NCI-H510A (cell line): ENCODE data around the gene UPF2.

Experiments
- DNase-seq: peaks from one replicate; lab custom pipeline; 2025; lab: John Stamatoyannopoulos, UW

The UPF2 gene

DNA sequence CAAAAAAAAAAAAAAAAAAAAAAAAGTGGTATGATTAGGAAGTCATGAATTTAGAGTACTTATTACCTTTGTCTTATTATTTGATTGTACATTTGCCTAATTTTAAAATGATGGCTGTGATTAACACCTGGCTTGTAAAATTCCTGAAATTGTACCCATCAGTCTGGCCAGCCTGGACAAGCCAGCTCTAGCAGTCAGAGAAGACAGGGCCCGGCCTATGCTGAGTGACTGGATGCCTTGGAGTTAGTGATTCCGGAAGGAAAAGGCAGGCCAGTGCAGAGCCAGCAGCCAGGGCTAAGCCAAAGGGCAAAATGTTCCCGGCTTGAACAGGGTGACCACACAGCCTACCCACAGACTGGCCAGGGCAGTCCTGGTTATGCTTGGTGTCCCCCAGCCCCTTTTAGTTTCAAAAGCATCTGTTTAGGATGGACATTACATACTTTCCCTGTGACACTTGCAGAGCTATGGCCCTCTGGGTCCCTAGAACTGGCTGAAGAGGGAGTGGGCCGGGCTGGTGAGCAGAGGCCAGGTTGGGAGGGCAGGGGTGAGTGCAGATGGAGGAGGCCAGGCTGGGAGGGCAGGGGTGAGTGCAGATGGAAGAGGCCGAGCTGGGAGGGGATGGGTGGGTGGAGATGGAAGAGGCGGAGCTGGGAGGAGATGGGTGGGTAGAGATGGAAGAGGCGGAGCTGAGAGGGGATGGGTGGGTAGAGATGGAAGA lies 157.7 kb downstream of the UPF2 start:
- DNase-seq: no peak

DNA sequence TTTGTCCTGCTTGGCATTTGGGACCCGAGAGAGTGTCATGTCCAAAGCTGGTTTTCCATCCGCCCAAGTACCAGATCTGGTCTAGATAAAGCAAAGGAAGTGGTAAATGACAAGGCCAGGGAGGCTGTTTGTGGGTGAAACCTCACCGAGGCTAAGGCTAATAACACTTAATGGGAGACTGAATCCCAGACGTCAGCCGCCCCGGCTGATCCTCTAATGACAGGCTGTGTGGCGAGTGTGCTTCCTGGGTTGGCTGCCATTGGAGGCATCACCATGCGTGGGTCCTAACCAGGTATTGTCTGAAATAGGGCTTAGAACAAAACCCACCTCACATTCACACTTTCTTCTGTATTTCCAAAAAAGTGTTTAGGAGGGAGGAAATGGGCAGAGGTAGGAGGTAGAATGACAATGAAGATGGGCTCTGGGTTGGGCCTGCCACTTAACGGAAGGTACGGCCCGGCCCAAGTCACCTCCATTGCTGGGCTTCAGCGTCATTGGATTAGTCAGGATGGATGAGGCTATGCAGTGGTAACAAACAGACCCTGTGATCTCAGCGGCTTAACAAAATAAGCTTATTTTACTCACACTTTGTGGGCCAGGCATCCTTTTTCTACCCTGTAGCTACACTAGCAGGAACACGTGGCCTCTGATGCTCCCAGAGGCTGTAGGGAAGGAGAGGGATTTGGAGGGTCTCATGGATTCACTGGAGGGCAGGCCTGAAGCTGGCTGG lies 159.8 kb downstream of the UPF2 start:
- DNase-seq: no peak

DNA sequence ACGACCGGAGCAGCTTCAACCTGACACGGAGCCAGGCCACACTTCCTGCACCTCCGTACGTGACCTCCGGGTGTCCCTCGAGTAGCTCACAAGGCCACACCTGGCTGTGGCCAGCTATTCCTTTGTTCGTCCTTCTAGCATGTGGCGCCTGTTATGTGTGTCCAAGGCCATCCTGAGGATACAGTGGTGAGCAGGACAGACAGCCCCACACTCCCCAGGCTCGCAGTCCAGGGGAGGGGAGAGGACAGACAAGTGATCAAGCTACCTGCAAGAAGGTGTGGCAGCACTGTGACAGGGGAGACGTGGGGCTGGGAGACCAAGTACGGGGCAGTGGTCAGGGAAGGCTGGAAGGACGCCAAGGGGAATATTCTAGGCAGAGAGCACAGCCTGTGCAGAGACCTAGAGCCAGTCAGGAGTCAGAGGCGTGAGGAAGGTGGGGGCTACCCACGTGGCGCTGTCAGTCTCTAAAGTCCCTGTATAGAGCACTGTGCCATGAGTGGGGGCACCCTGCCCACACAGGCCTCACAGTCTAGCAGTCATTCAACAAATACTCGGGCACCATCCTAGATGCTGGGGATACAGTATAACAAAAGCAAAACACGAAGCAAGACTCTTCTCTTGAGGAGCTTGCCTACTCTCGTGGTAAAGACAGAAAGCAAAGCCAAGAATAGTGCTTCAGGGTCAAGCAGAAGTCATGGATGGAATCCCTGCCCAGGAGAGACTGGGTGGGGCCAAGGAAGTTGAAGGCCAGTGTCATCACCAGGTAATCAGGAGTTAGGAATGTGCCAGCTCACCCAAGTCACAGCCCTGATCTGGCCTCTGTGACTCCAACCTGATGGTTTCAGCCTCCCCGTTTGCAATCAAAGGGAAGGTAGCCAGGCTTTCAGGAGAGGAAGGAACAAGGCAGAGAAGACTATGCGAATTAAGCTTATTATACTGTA lies 160.9 kb downstream of the UPF2 start:
- no peak for DNase-seq

DNA sequence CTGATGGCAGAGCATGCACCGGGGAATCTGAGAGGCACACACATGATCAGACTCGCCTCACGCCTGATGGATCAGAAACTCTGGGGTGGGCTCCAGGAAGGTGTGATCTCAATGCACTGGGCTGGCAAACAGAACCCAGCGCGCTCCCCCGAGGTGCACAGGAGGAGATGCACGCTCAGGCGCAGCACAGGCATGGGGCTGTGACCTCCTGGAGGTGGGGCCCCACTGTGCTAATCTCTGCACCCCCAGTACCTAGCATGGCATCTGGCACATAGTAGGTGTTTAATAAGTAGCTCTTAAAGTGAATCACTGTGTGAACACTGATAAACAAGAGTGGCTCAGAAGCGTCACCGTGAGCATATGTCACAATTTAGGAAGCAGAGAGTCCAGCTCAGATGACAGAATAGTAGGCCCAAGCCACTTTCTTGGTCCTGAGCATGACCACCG lies 161.6 kb downstream of the UPF2 start:
- DNase-seq: no peak

DNA sequence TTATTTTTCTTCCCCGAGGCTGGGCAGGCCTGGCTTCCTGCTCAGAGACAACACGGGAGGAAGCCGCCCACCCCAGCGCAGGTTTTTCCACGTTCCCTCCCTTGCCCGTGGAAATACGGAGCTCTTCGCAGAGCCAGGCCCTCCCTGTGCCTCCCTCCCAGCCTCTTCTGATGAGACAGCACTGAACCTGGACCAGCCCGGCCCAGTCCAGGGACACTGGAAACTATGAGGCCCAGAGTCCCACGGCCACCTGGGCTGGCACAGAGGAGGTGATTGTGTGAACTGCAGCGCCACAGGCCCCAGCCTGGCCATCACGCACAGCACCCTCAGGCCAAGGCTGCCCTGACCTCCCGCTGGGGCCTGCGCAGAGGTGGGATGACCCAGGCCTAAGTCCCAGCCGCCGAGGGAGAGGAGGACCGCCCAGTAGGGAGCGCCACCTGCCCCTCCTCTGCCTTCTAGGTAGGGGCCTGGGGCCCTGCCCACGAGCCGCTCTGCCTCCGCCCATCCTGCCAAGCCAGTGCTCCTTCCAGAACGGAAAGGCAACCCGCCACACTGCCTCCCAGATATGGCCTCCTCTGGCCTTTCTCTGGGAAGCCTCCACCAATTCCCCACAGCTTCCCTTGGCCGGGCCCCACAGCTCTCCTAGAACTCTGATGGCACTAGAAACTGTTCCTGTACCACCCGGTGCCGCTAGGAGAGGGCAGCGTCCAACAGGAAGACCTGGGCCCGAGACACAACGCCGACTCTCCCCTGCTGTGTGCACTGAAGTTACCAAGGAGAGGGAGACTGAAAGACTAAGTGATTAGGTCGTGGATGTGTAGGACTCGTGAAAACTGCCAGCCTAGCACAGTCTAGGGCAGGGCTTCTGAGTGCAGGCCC lies 162.2 kb downstream of the UPF2 start:
- DNase-seq: no peak

DNA sequence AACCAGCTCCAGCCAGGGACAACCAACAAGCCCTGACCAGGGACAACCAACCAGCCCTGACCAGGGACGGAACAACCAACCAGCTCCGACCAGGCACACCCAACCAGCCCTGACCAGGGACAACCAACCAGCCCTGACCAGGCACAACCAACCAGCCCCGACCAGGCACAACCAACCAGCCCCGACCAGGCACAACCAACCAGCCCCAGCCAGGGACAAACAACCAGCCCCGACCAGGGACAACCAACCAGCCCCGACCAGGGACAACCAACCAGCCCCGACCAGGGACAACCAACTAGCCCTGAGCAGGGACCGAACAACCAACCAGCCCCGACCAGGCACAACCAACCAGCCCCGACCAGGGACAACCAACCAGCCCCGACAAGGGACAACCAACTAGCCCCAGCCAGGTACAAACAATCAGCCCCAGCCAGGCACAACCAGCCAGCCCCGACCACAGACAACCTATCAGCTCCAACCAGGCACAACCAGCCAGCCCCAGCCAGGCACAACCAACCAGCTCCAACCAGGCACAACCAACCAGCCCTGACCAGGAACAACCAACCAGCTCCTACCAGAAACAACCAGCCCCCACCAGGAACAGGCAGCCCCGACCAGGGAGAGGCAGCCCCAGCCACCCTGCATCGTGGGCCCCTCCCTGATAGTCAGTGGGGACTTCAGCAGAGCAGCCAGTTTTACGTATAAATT lies 163.1 kb downstream of the UPF2 start:
- DNase-seq: no peak

DNA sequence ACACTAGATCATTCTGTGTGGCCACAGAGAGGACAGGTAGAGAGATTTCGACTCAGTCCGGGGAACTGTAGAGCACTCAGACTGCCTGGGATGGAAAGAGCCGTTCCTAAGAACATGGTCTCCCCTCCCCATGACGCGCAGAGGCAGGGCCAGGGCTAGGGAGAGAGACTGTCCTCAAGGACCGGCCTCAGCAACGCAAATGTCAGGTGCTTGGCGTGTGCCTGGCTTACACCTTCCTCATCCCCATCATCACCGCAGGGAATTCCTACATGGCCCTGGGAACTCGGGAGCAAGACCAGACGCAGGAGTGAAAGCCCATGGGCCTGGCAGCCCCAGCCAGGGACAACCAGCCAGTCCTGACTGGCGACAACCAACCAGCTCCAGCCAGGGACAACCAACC lies 163.8 kb downstream of the UPF2 start:
- DNase-seq: no peak

DNA sequence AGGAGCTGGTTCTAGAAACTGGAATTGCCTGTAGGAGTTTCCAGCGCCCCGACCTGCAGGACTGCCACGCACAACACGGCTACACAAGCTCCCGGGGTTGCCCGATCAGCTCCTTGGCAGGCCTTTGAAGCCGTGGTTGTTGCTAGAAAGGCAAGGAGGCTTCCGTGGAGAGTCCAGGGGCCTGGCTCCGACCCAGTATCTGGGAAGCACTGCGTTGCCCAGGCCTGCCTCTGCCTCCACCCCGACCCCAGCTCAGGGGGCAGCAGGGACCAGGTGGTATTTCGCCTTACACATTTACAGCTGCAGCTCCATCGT lies 165.1 kb downstream of the UPF2 start:
- no peak for DNase-seq

DNA sequence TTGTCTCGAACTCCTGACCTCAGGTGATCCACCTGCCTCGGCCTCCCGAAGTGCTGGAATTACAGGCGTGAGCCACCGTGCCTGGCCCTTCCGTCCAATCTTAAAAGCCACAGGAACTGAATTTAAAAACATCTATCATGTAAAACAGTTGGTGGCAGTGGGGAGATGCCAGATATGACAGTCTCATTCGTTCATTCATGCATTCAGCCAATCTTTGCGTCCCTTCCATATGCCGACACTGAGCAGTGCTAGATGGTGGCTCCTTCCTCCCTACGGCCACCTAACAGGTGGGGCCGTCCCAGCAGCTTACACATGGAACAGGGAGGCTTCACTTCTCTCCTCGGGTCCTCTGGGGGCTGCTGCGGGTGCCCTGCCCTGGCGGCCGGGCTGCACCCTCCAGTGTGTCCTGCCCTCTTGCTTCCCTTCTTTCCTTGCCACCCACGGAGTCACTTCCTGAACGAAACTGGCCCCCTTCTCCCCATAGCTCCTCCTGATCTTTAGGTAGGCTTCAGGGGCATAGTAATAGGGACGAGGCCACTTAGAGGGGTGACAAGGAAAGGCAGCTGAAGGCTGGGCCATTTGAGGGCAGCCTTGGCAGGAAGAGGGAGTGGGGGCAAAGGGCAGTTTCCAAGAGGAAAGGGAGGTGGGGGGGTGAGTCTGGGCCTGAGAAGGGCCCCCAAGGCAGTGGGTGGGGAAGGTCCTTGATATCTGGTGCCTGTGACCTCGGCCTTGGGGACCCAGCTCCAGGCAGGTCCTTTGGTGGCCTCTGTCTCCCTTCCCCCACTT lies 165.6 kb downstream of the UPF2 start:
- no peak for DNase-seq

DNA sequence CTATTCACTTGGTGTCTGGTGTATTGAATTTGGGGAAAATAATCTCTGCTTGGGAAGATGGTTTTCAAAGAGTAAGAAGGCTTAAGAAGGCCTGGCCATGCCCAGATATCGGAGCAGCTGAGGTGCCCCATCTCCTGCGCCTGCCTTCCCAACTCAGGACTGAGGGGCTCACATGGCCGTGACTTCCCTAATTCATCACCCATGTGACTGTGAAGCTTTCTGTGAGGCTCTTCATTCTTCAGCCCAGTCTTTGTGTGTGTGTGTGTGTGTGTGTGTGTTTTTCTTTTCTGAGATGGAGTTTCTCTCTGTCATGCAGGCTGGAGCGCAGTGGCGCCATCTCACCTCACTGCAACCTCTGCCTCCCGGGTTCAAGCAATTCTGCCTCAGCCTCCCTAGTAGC lies 166.3 kb downstream of the UPF2 start:
- no peak for DNase-seq

DNA sequence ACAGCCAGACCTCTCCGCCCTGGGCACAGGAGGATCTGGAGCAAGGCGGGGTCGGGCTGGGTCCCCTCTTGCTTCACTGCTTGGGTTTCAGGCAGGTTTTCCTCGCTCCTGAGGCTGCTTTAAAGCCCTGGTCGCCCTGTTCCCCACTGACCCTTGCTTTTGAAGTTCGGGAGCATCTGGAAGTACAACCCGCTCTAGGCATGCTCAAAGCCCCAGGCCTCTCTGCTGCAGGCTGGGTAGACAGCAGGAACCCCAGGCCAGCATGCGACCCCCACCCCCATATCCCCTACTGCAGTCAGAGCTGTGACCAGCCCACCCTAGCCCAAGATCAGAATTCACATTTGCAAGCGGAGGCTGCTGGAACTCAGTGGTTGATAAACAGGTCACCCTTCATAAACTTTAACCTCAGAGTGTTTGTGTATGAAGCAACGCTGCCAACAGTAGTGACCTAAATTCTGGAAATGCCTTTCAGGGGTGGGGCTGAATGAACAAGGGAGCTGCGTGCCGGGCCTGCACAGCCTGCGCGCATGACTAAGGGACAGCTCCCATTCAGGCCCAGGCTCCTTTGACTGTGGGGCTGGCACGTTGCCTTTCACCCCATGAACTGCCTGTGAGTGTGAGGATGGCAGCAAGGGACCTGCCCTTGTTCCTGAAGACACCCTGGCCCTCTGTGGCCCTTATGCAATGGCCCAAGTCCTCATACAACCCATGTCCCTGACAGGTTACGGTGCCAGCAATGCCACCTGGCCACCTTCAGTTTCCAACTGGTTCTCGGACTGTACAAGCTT lies 166.9 kb downstream of the UPF2 start:
- no peak for DNase-seq

DNA sequence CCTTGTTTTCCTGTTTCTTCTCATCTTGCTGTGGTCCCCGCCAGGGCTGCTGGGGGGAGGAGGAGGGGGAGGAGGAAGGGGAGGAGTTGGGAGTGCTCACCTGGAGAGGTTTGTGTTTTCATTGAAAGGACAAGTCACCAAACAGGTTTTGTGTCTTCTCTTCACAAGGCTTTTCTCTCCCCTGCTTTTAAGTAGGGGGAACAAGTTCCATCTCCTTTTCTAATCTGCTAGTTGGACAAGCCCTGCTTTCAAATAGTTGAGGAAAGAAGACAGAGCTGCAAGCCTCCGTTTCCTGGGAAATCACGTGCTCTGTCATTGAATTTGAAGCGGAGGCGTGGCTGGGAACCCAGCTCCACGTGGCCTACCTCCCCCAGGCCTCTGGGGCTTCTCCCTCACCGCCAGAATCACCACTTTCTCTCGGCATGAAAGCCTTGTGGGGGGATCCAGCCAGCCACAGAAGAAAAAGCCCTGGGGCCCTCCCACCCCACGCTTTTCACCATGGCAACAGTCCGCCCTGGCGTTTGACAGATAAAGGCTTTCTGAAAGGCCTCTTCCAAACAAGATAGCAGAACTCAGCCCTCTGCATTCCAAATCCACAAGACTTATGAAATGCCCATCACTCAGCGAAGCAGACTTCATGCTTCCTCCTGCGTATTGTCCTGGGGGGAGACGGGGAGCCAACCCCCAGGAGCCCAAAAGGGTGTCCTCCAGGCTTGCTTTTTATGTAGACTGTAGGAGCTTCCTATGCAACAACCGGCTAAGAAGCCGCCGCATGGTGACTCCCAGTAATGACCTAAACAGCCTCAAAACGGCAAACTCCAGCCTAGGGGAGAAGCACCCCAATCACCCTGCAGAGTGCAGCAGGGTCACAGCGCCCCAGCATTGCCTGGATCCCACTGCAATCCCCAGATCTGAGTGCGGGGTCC lies 167.8 kb downstream of the UPF2 start:
- peak; percentile 57 for DNase-seq

DNA sequence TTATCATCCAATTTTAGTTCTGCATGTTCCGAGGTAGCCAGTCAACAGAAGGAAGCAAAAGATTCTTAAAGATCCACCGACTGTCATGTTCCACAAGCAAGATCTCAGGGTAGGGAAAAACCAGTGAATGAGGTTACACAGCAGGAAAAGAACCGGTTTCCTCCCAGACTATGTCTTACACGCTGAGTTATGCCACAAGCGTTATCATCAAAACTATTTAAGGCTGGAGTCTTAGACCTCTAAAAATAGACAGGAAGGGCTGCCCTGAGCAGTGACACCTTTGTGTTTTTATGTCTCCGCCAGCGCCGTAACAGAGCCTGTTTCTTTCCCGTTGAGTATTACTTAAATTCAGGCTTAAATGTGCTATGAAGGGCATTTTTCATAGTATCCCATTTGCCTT lies 171.1 kb downstream of the UPF2 start:
- DNase-seq: no peak

DNA sequence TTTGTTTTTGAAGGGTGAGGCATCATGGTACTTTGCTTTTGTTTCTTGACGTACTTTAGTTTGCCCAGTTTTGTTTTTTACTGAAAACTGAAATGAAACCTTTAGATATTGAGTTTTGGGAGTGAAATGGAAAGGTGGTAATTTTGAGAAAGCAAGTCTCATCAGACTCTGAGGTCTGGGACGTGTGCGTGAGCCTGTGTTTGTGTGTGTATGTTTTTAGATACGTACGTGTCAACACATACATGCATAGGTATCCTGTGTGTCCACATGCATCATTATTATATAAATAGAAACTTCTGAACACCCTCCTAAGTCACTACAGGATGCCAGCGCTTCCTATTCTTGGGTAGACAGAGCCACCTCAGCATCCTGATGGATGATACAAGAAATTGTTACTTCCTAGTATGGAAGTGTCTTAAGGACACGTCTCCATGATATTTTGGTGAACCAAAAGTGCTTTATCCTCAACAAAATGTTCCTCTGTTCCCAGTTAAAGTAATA lies 171.7 kb downstream of the UPF2 start:
- DNase-seq: no peak

DNA sequence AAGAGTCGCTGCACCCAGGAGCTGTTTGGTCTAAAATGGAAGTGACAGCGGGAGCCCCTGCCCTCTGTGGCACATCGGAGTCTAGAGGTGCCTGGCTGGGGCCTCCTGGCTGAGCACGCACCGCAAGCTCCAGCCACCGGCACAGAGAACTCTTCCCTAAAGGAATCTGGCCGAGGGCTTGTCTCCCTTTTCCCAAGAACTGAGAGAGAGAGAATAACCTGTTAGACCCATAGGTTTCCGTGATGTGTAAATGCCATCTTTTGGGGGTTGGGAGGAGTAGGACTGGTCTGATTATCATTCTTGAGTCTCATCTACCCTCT lies 172.2 kb downstream of the UPF2 start:
- no peak for DNase-seq
